HCT116 (cell line): ENCODE results near the gene ZMYM4. TPM values are rescaled to one million over a fixed set of nuclear protein-coding genes. Genes with fewer than 3 reads are reported as not detected.

Experiments
- ATAC-seq: fragments of 200-7000 bp; cut with Tn5 transposase; 2 replicates; pipeline ENCODE4 v1.9.1; 2020; ENCODE audit warnings: mild to moderate bottlenecking, moderate library complexity
- BruUV-seq: library from RNA; stranded (reverse); fragments of 400-500 nt; replicated peaks from 2 replicates; lab custom pipeline; 2021; lab: Mats Ljungman, UMichigan
- CTCF ChIA-PET: fragments of 300-600 bp; sonication (Branson Sonifier 250); formaldehyde crosslinking; loops from one replicate; lab custom pipeline; 2021; ENCODE audit warnings: antibody characterized with exemption; lab: Charles Lee
- POLR2A ChIA-PET: fragments of 300-600, 350-600 bp; sonication (Branson Sonifier 250); formaldehyde crosslinking; loops from one replicate; lab custom pipeline; 2021; ENCODE audit warnings: antibody characterized with exemption; lab: Charles Lee
- RAD21 ChIA-PET, 2 experiments: fragments of 300-600 bp; sonication (Branson Sonifier 250); formaldehyde crosslinking; loops; one replicate each; lab custom pipeline; 2023; ENCODE audit warnings: low total read pairs in 2 of 2; ENCODE audit not compliant: uncharacterized antibody in 2 of 2, unreplicated experiment in 2 of 2, low non-redundant PET in 1 of 2; lab: Charles Lee
- DNase-seq: peaks from one replicate; pipeline ENCODE4 v3.0.0-alpha.2; 2010; ENCODE audit warnings: low read depth, low spot score
- H2AFZ ChIP-seq: fragments of 200-600 bp; shearing (Covaris generic), sonication (generic); 2 replicates; pipeline ENCODE4 v1.6.1; 2017; ENCODE audit warnings: low read depth, mixed run types, mixed read lengths, antibody characterized with exemption, low read length; ENCODE audit not compliant: poor library complexity, severe bottlenecking
- H3K27ac ChIP-seq: 2 replicates; pipeline ENCODE4 v1.5.1; 2012; ENCODE audit warnings: low read depth, low read length
- H3K27me3 ChIP-seq: fragments of 200-600 bp; sonication (generic); 2 replicates; pipeline ENCODE4 v1.6.1; 2016; ENCODE audit warnings: mixed run types, low read length, mixed read lengths; ENCODE audit not compliant: insufficient read depth
- H3K36me3 ChIP-seq, 2 experiments: fragments of 200-500 bp in 1 of 2; fragments of 200-600 bp in 1 of 2; sonication (Bioruptor generic) in 1 of 2; sonication (generic) in 1 of 2; 2 replicates each; pipeline versions ENCODE4 v1.5.1 to v1.6.1; 2014 to 2016; ENCODE audit warnings: low read length in 2 of 2, inconsistent platforms in 1 of 2, mixed read lengths in 1 of 2, mixed run types in 1 of 2; ENCODE audit not compliant: insufficient read depth in 2 of 2, control insufficient read depth in 1 of 2
- H3K4me1 ChIP-seq, 2 experiments: fragments of 200-600 bp in 1 of 2; sonication (generic) in 1 of 2; 2 replicates each; pipeline versions ENCODE4 v1.5.1 to v1.6.1; 2012 to 2017; ENCODE audit warnings: low read length in 2 of 2, inconsistent platforms in 1 of 2, mild to moderate bottlenecking in 1 of 2, mixed read lengths in 1 of 2, mixed run types in 1 of 2, moderate library complexity in 1 of 2; ENCODE audit not compliant: insufficient read depth in 2 of 2, control insufficient read depth in 1 of 2
- H3K4me2 ChIP-seq: fragments of 200-600 bp; sonication (generic); 2 replicates; pipeline ENCODE4 v1.6.1; 2017; ENCODE audit warnings: mixed run types, low read length, mixed read lengths
- H3K4me3 ChIP-seq, 2 experiments: fragments of 200-600 bp in 1 of 2; sonication (generic) in 1 of 2; replicated peaks in 1 of 2; 2 replicates each; pipeline ENCODE4 v1.5.1; 2011 to 2016; ENCODE audit warnings: low read length in 2 of 2, control low read depth in 1 of 2, low read depth in 1 of 2, mild to moderate bottlenecking in 1 of 2, mixed read lengths in 1 of 2, mixed run types in 1 of 2
- H3K79me2 ChIP-seq: fragments of 200-600 bp; sonication (generic); 2 replicates; pipeline ENCODE4 v1.6.1; 2017; ENCODE audit warnings: mild to moderate bottlenecking, mixed run types, low read length, moderate library complexity, mixed read lengths; ENCODE audit not compliant: insufficient read depth
- H3K9ac ChIP-seq: fragments of 200-600 bp; sonication (generic); 2 replicates; pipeline ENCODE4 v1.6.1; 2016; ENCODE audit warnings: low read length, mixed read lengths
- H3K9me2 ChIP-seq: fragments of 200-600 bp; sonication (generic), shearing (Covaris generic); 2 replicates; pipeline ENCODE4 v1.6.1; 2017; ENCODE audit warnings: mixed run types, mild to moderate bottlenecking, moderate library complexity; ENCODE audit not compliant: insufficient read depth
- H3K9me3 ChIP-seq, 2 experiments: fragments of 200-500 bp in 1 of 2; fragments of 200-600 bp in 1 of 2; sonication (Bioruptor generic) in 1 of 2; sonication (generic) in 1 of 2; 2 replicates each; pipeline ENCODE4 v1.6.1; 2014 to 2017; ENCODE audit warnings: low read length in 2 of 2, mixed read lengths in 2 of 2, inconsistent platforms in 1 of 2, low read depth in 1 of 2, mild to moderate bottlenecking in 1 of 2, mixed run types in 1 of 2, moderate library complexity in 1 of 2; ENCODE audit not compliant: control insufficient read depth in 1 of 2, insufficient read depth in 1 of 2
- H4K20me1 ChIP-seq: fragments of 200-600 bp; sonication (generic), shearing (Covaris generic); 2 replicates; pipeline ENCODE4 v1.6.1; 2017; ENCODE audit warnings: mixed run types, mild to moderate bottlenecking, moderate library complexity; ENCODE audit not compliant: insufficient read depth
- CBX3 ChIP-seq: IDR thresholded peaks from 2 replicates; pipeline ENCODE4 v1.6.1; 2012; ENCODE audit warnings: low read depth
- CEBPB ChIP-seq: IDR thresholded peaks from 2 replicates; pipeline ENCODE4 v1.6.1; 2012; ENCODE audit warnings: low read depth
- EZH2 ChIP-seq: fragments of 200-600 bp; sonication (generic); IDR thresholded peaks from 2 replicates; pipeline ENCODE4 v1.6.1; 2017; ENCODE audit warnings: antibody characterized with exemption, mixed run types
- FOSL1 ChIP-seq: IDR thresholded peaks from 2 replicates; pipeline ENCODE4 v1.6.1; 2012; ENCODE audit warnings: low read depth
- JUND ChIP-seq: IDR thresholded peaks from 2 replicates; pipeline ENCODE4 v1.6.1; 2012
- POLR2A ChIP-seq: IDR thresholded peaks from 2 replicates; pipeline ENCODE4 v1.7.0; 2011; ENCODE audit warnings: borderline replicate concordance; ENCODE audit not compliant: insufficient read depth, insufficient read length; ENCODE audit errors: extremely low read depth
- POLR2AphosphoS5 ChIP-seq: IDR thresholded peaks from 2 replicates; pipeline ENCODE4 v1.6.1; 2011; ENCODE audit warnings: mild to moderate bottlenecking, low read depth, low read length, moderate library complexity
- RAD21 ChIP-seq: IDR thresholded peaks from 2 replicates; pipeline ENCODE4 v1.6.1; 2012; ENCODE audit warnings: low read depth, mild to moderate bottlenecking
- REST ChIP-seq: IDR thresholded peaks from 2 replicates; pipeline ENCODE4 v1.6.1; 2012; ENCODE audit warnings: low read depth
- SP1 ChIP-seq: IDR thresholded peaks from 2 replicates; pipeline ENCODE4 v1.6.1; 2012; ENCODE audit warnings: low read depth
- TCF7L2 ChIP-seq: IDR thresholded peaks from 2 replicates; pipeline ENCODE4 v1.7.0; 2011; ENCODE audit warnings: borderline replicate concordance, inconsistent platforms; ENCODE audit not compliant: insufficient read depth, insufficient read length; ENCODE audit errors: extremely low read depth
- YY1 ChIP-seq: IDR thresholded peaks from 2 replicates; pipeline ENCODE4 v1.6.1; 2011; ENCODE audit warnings: low read length, low read depth, moderate library complexity, mild to moderate bottlenecking; ENCODE audit not compliant: insufficient replicate concordance; ENCODE audit errors: extremely low read depth
- ZBTB33 ChIP-seq: IDR thresholded peaks from 2 replicates; pipeline ENCODE4 v1.6.1; 2011; ENCODE audit warnings: mild to moderate bottlenecking, low read length, moderate library complexity; ENCODE audit not compliant: insufficient replicate concordance; ENCODE audit errors: extremely low read depth
- ZFX ChIP-seq: fragments of 450-650 bp; IDR thresholded peaks from 2 replicates; pipeline ENCODE4 v1.6.1; 2017
- intact Hi-C: fragments of 100-400 bp; cut with micrococcal nuclease; formaldehyde crosslinking; loops from 2 replicates; pipeline ENCODE4 v1.10.0; 2022
- total RNA-seq: library from RNA; stranded (reverse); gene quantifications from one replicate; pipeline ENCODE4 v1.2.1, GENCODE V29; 2021; ENCODE audit not compliant: unreplicated experiment
- TF ChIP-seq, protein P1 (sequence below), 3 experiments: fragments of 200-600 bp in 1 of 3; sonication (generic) in 1 of 3; IDR thresholded peaks in 2 of 3; conservative IDR thresholded peaks in 1 of 3; 2 replicates each; pipeline ENCODE4 v1.5.1; 2012 to 2017; ENCODE audit warnings: low read depth in 2 of 3, low read length in 2 of 3, antibody characterized with exemption in 1 of 3, borderline replicate concordance in 1 of 3, control low read depth in 1 of 3, mild to moderate bottlenecking in 1 of 3, mixed read lengths in 1 of 3, mixed run types in 1 of 3, moderate library complexity in 1 of 3; ENCODE audit not compliant: insufficient read depth in 1 of 3

Gene ZMYM4
- total RNA-seq, 1 experiment from 2014 or later: 58.0 TPM

GRCh38 chr1:35285771-35286606 lies 17.5 kb downstream of the ZMYM4 start:
- no peak overlapping the region; the same call in 1 of the 2 replicates for H3K27ac ChIP-seq
- ATAC-seq: no peak
- no peak overlapping the region for H2AFZ ChIP-seq
- 0 out of 4 replicates have a peak, but pooled peaks cover 0 to 2% of the 10 kb centered on the region in 2 experiments for H3K9me3 ChIP-seq
- no peaks in the 10 kb centered on the region for H3K27me3 ChIP-seq
- ChIA-PET CTCF (interaction anchor here (0.6 kb wide), 1 partner anchor 15 kb away, joined by 4 read pairs; no protein-coding TSS in a partner anchor), POLR2A (no interaction called here), RAD21 (no interaction called here)
- intact Hi-C loops: no loop called here
- H3K36me3 ChIP-seq: no peaks in the 10 kb centered on the region; a peak in 1 of 4 replicates
- no TSS peak for BruUV-seq
- H3K9me2 ChIP-seq: no peaks in the 10 kb centered on the region
- H3K79me2 ChIP-seq: peaks cover 68% of the 10 kb centered on the region
- no peak overlapping the region for H3K9ac ChIP-seq
- H3K4me2 ChIP-seq: no peak overlapping the region
- peaks cover 28 to 36% of the 10 kb centered on the region in 2 experiments for H3K4me1 ChIP-seq
- no peak for DNase-seq
- H3K4me3 ChIP-seq: no peak overlapping the region
- H4K20me1 ChIP-seq: peaks cover 4% of the 10 kb centered on the region; the same call in 1 of the 2 replicates
- no peak for TF ChIP-seq EZH2
- TF ChIP-seq YY1: no peak
- no peak for TF ChIP-seq TCF7L2
- no peak for TF ChIP-seq ZFX
- TF ChIP-seq CBX3: no peak
- no peak for TF ChIP-seq CEBPB
- TF ChIP-seq REST: no peak
- no peak for TF ChIP-seq RAD21
- TF ChIP-seq POLR2A: no peak
- TF ChIP-seq, protein P1, sequence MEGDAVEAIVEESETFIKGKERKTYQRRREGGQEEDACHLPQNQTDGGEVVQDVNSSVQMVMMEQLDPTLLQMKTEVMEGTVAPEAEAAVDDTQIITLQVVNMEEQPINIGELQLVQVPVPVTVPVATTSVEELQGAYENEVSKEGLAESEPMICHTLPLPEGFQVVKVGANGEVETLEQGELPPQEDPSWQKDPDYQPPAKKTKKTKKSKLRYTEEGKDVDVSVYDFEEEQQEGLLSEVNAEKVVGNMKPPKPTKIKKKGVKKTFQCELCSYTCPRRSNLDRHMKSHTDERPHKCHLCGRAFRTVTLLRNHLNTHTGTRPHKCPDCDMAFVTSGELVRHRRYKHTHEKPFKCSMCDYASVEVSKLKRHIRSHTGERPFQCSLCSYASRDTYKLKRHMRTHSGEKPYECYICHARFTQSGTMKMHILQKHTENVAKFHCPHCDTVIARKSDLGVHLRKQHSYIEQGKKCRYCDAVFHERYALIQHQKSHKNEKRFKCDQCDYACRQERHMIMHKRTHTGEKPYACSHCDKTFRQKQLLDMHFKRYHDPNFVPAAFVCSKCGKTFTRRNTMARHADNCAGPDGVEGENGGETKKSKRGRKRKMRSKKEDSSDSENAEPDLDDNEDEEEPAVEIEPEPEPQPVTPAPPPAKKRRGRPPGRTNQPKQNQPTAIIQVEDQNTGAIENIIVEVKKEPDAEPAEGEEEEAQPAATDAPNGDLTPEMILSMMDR (IDR thresholded peaks at IDR 0.05 in 2 of 3, conservative IDR thresholded peaks at IDR 0.05 in 1 of 3; ENCODE audit: borderline replicate concordance in 1 of 3, insufficient read depth in 1 of 3, low read depth in 2 of 3, low read length in 2 of 3): no peak
- no peak for TF ChIP-seq FOSL1
- no peak for TF ChIP-seq ZBTB33
- TF ChIP-seq JUND: no peak
- TF ChIP-seq POLR2AphosphoS5: no peak
- TF ChIP-seq SP1: no peak
